GM12878 (cell line): ENCODE measurements around the gene RRAGD. TPM values are rescaled to one million over a fixed set of nuclear protein-coding genes. Genes with fewer than 3 reads are reported as not detected.

Source experiments
- ATAC-seq: fragments of 200-7000 bp; cut with Tn5 transposase; 3 replicates; pipeline ENCODE4 v1.9.1; 2020; ENCODE audit warnings: mild to moderate bottlenecking, moderate library complexity
- BruUV-seq: library from RNA; stranded (reverse); fragments of 400-500 nt; replicated peaks from 2 replicates; lab custom pipeline; 2021; lab: Mats Ljungman, UMichigan
- CTCF ChIA-PET: fragments of 300-600 bp; sonication (Branson Sonifier 250); formaldehyde crosslinking; extraction: SDS; loops from one replicate; lab custom pipeline; 2021; ENCODE audit warnings: inconsistent platforms; lab: Yijun Ruan, JAX
- POLR2A ChIA-PET: fragments of 350-600 bp; formaldehyde crosslinking; extraction: SDS; loops from one replicate; lab custom pipeline; 2021; ENCODE audit warnings: inconsistent platforms; lab: Charles Lee
- RAD21 ChIA-PET: fragments of 300-600 bp; sonication (Branson Sonifier 250); formaldehyde crosslinking; loops from one replicate; lab custom pipeline; 2023; ENCODE audit warnings: antibody characterized with exemption; ENCODE audit not compliant: unreplicated experiment; lab: Charles Lee
- SMC1A ChIA-PET: fragments of 300-600 bp; sonication (Branson Sonifier 250); formaldehyde crosslinking; loops from one replicate; lab custom pipeline; 2023; ENCODE audit not compliant: unreplicated experiment, uncharacterized antibody; lab: Charles Lee
- DNase-seq: peaks from one replicate; pipeline ENCODE4 v3.0.0-alpha.2; 2011; ENCODE audit warnings: low read depth, low spot score
- FAIRE-seq: peaks from 3 replicates; lab custom pipeline; 2011; peaks lifted over from hg19 to GRCh38; lab: Jason Lieb, UNC
- H2AFZ ChIP-seq: 2 replicates; pipeline ENCODE4 v1.6.0; 2011; ENCODE audit warnings: low read depth, low read length, control low read depth; ENCODE audit not compliant: control insufficient read depth
- H3K27ac ChIP-seq: 2 replicates; pipeline ENCODE4 v1.5.1; 2011; ENCODE audit warnings: control low read depth; ENCODE audit not compliant: control insufficient read depth, insufficient read depth
- H3K27me3 ChIP-seq, 2 experiments: replicated peaks in 1 of 2; 2 replicates each; pipeline versions ENCODE4 v1.6.0 to v1.6.1; 2011; ENCODE audit warnings: low read length in 1 of 2; ENCODE audit not compliant: control insufficient read depth in 2 of 2, insufficient read depth in 2 of 2
- H3K36me3 ChIP-seq, 2 experiments: 2 replicates each; pipeline ENCODE4 v1.5.1; 2011; ENCODE audit warnings: low read length in 1 of 2; ENCODE audit not compliant: control insufficient read depth in 2 of 2, insufficient read depth in 2 of 2
- H3K4me1 ChIP-seq: 2 replicates; pipeline ENCODE4 v1.6.1; 2011; ENCODE audit warnings: mild to moderate bottlenecking, low read length, moderate library complexity, mixed read lengths; ENCODE audit not compliant: control insufficient read depth, insufficient read depth
- H3K4me2 ChIP-seq: 2 replicates; pipeline ENCODE4 v1.6.0; 2011; ENCODE audit warnings: control low read depth; ENCODE audit not compliant: control insufficient read depth, insufficient read depth
- H3K4me3 ChIP-seq: fragments of 200-600 bp; sonication (generic); 2 replicates; pipeline ENCODE4 v1.5.1; 2016
- H3K79me2 ChIP-seq: 2 replicates; pipeline ENCODE4 v1.6.0; 2011; ENCODE audit warnings: low read length; ENCODE audit not compliant: control insufficient read depth, insufficient read depth
- H3K9ac ChIP-seq: 2 replicates; pipeline ENCODE4 v1.8.0; 2011; ENCODE audit warnings: low read length, control low read depth, mixed read lengths; ENCODE audit not compliant: control insufficient read depth, insufficient read depth
- H3K9me3 ChIP-seq: replicated peaks from 3 replicates; pipeline ENCODE4 v1.5.1; 2011; ENCODE audit warnings: mild to moderate bottlenecking, low read length; ENCODE audit not compliant: control insufficient read depth, insufficient read depth
- H4K20me1 ChIP-seq: 2 replicates; pipeline ENCODE4 v1.6.0; 2011; ENCODE audit not compliant: control insufficient read depth, insufficient read depth
- CHD2 ChIP-seq: IDR thresholded peaks from 2 replicates; pipeline ENCODE4 v1.6.1; 2011; ENCODE audit warnings: low read depth, low read length, improper control_type of control experiment, borderline replicate concordance
- ESRRA ChIP-seq: IDR thresholded peaks from 2 replicates; pipeline ENCODE4 v1.6.1; 2012; ENCODE audit warnings: mild to moderate bottlenecking, low read length, improper control_type of control experiment
- HDGF ChIP-seq: fragments of 450-650 bp; IDR thresholded peaks from 2 replicates; pipeline ENCODE4 v1.6.1; 2016; ENCODE audit warnings: antibody characterized with exemption
- MEF2A ChIP-seq: IDR thresholded peaks from 2 replicates; pipeline ENCODE4 v1.6.1; 2011; ENCODE audit warnings: low read depth, mild to moderate bottlenecking, low read length, moderate library complexity; ENCODE audit not compliant: insufficient read depth
- NBN ChIP-seq: fragments of 450-650 bp; IDR thresholded peaks from 2 replicates; pipeline ENCODE4 v1.6.1; 2016
- NR2C2 ChIP-seq: IDR thresholded peaks from 2 replicates; pipeline ENCODE4 v1.6.1; 2011; ENCODE audit warnings: borderline replicate concordance, low read depth; ENCODE audit not compliant: control insufficient read depth, insufficient read length
- PAX8 ChIP-seq: fragments of 450-650 bp; IDR thresholded peaks from 2 replicates; pipeline ENCODE4 v1.6.1; 2017; ENCODE audit warnings: mild to moderate bottlenecking, moderate library complexity
- SMAD5 ChIP-seq: IDR thresholded peaks from 2 replicates; pipeline ENCODE4 v1.6.1; 2016; ENCODE audit warnings: antibody characterized with exemption, low read depth
- ZNF24 ChIP-seq: fragments of 450-650 bp; IDR thresholded peaks from 2 replicates; pipeline ENCODE4 v1.6.1; 2017; ENCODE audit warnings: antibody characterized with exemption, mild to moderate bottlenecking
- WGBS: methylation state at CpG from one replicate; pipeline ENCODE4 v1.1.6; 2016; ENCODE audit warnings: low lambda C conversion rate; ENCODE audit not compliant: insufficient replicate concordance, insufficient coverage; ENCODE audit errors: missing lambda C conversion rate; 5-methylcytosine and 5-hydroxymethylcytosine counted together
- in situ Hi-C: fragments of 300-500 bp; cut with MboI; formaldehyde crosslinking; loops from 9 replicates; pipeline ENCODE4 v1.14.3; 2018; ENCODE audit warnings: mixed read lengths
- intact Hi-C: fragments of 100-400 bp; cut with micrococcal nuclease; formaldehyde crosslinking; loops from one replicate; pipeline ENCODE4 v1.14.2; 2022; ENCODE audit not compliant: unreplicated experiment
- polyA plus RNA-seq, 11 experiments: library from polyadenylated mRNA; depleted of rRNA in 4 of 11; unstranded in 6 of 11; stranded (reverse) in 5 of 11; fragments of >200 nt; fragmentation: Nextera tagmentation in 4 of 11; fragmentation: Illumina TruSeq in 1 of 11; extraction: Ambion mirVana in 4 of 11; extraction: Trizol in 1 of 11; gene quantifications; 1 replicate in 1 of 11; 2 replicates in 10 of 11; pipeline versions ENCODE4 v1.2.1 to v1.2.3, GENCODE V29; 2011 to 2016; ENCODE audit warnings: inconsistent platforms in 2 of 11, missing spikeins in 2 of 11, low read depth in 1 of 11
- total RNA-seq, 4 experiments: library from RNA; depleted of rRNA in 3 of 4; stranded (reverse); fragments of >200 nt in 3 of 4; fragmentation: Illumina TruSeq in 1 of 4; extraction: Trizol in 1 of 4; gene quantifications; 2 replicates each; pipeline versions ENCODE4 v1.2.1 to v1.2.3, GENCODE V29; 2013 to 2021
- TF ChIP-seq, protein P1 (sequence below): IDR thresholded peaks from 2 replicates; pipeline ENCODE4 v1.6.1; 2012; ENCODE audit warnings: low read depth, low read length, improper control_type of control experiment

Gene RRAGD
- total and polyA plus RNA-seq, 10 of the 15 experiments (the other 5 are each of a cell fraction or from before 2014, with no cell fraction given) = 4.6 to 17.4 (median 8.5) TPM

DNA sequence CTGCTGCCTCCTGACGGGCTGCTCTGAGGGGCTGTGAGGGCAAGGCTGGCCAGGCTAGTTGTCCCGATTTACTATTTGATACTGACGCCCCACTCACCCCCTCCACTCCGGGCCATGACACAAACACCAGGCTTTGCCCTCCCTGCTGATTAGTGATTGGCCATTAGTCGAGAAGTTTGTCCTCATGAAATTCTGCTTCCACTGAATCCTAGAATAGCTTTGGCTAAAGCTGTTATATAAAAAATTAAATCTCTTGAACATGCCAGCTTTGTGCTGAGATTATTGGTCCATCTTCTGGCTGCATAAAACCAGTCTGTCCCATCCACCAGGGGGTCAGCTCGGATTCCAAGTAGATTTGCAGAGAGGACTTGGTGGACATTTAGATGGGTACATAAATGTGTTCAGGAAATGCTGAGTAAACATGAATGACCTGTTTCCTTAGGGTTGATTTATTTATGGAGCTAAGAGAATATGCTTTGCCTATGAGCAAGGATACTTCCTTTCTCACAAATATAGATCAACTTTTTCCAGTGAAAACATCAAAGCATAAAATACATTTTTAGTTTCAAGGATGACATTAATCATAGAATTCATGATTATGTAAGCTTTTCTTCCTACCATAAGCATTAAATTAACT lies 96.7 kb downstream of the RRAGD start, which contains the start of gene GABRR2:
GABRR2 (minus strand) TSS at position 51 of the 637 bp plus-strand sequence. CDS start 134 bp downstream, outside the sequence.
- intact Hi-C loops = no loop called here
- no peak within 1 kb of the TSS for H3K9ac ChIP-seq
- no peak for ATAC-seq
- 100% methylated on average over 6 of the region's 6 CpGs for WGBS
- in situ Hi-C loops = no loop called here
- TF ChIP-seq NR2C2 = no peak
- no peak for TF ChIP-seq HDGF
- no peak for TF ChIP-seq MEF2A
- TF ChIP-seq, protein P1, sequence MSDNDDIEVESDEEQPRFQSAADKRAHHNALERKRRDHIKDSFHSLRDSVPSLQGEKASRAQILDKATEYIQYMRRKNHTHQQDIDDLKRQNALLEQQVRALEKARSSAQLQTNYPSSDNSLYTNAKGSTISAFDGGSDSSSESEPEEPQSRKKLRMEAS = no peak
- no peak for TF ChIP-seq CHD2
- TF ChIP-seq PAX8 = no peak
- TF ChIP-seq NBN = no peak
- TF ChIP-seq ZNF24 = no peak
- no peak for TF ChIP-seq SMAD5
- TF ChIP-seq ESRRA = no peak
- TF ChIP-seq, all 136 proteins: peak for 0
- SMC1A ChIA-PET = interaction anchor here (0.7 to 2.3 kb wide), 2 partner anchors 15 to 32 kb away, joined by 3 to 7 read pairs; no protein-coding TSS in a partner anchor
- RAD21 ChIA-PET = no interaction called here
- Histone ChIP-seq H3K27me3 (no peaks in the 10 kb centered on the region), H3K27ac (no peak within 1 kb of the TSS), H3K4me2 (no peak within 1 kb of the TSS), H3K36me3 (no peaks in the 10 kb centered on the region), H3K4me1 (peaks cover 5% of the 10 kb centered on the region; the same call in 1 of the 2 replicates), H2AFZ (no peak within 1 kb of the TSS), H3K9me3 (no peaks in the 10 kb centered on the region; the same call in 1 of the 3 replicates), H4K20me1 (no peaks in the 10 kb centered on the region), H3K79me2 (no peaks in the 10 kb centered on the region), H3K4me3 (no peak within 1 kb of the TSS)
- POLR2A ChIA-PET = interaction anchor here (1.5 kb wide), 1 partner anchor 34 kb away, joined by 3 read pairs; no protein-coding TSS in a partner anchor
- no TSS peak for BruUV-seq
- DNase-seq (no peak), FAIRE-seq (no peak)
- CTCF ChIA-PET = interaction anchor here (1.0 to 1.6 kb wide), 2 partner anchors 11 to 53 kb away, joined by 3 to 6 read pairs; no protein-coding TSS in a partner anchor
